ENCODE measurements around the gene AVPR2. TPM values are rescaled to one million over a fixed set of nuclear protein-coding genes. Genes with fewer than 3 reads are reported as not detected.

The AVPR2 gene
- total RNA-seq, 1 experiment from 2014 or later: 10.6 TPM

- TF ChIP-seq REST (IDR thresholded peaks at IDR 0.05; ENCODE audit: insufficient read depth in 1 of 2, low read depth in 2 of 2, low read length in 1 of 2) (no peak), CTCF (IDR thresholded peaks at IDR 0.05) (no peak), SIN3A (IDR thresholded peaks at IDR 0.05; ENCODE audit: borderline replicate concordance, insufficient read depth, low read depth, low read length) (no peak), TCF7L2 (IDR thresholded peaks at IDR 0.05; ENCODE audit: low read depth, low read length) (no peak), POLR2AphosphoS5 (IDR thresholded peaks at IDR 0.05; ENCODE audit: low read depth, low read length) (no peak)
- no peak overlapping the region for H3K27ac ChIP-seq (ENCODE audit: low read length)
- intact Hi-C loops (cut with micrococcal nuclease; ENCODE audit: unreplicated experiment) (no loop called here), in situ Hi-C loops (cut with HindIII; ENCODE audit: low pct_unique_long_range_greater_than_20kb, low sequenced_read_pairs) (no loop called here)
- no peaks in the 10 kb centered on the region for H3K9me3 ChIP-seq (ENCODE audit: control insufficient read depth, insufficient read depth, low read depth, low read length)
- no peak overlapping the region for H3K4me3 ChIP-seq (ENCODE audit: low read depth in 2 of 2, low read length in 2 of 2)
- ChIA-PET POLR2A (no interaction called here), CTCF (no interaction called here)
- DNase-seq (ENCODE audit: low read depth, low spot score) (no peak), ATAC-seq (no peak)
- H3K27me3 ChIP-seq (ENCODE audit: control insufficient read depth, insufficient read depth, low read length): no peaks in the 10 kb centered on the region; the same call in 1 of the 2 replicates
- H3K4me1 ChIP-seq (ENCODE audit: control insufficient read depth, insufficient read depth, low read length): no peaks in the 10 kb centered on the region
- no peaks in the 10 kb centered on the region for H3K36me3 ChIP-seq (ENCODE audit: control insufficient read depth, insufficient read depth, low read length)
- BruUV-seq (replicated peaks): no TSS peak
These were observed 47.0 kb upstream of the AVPR2 start for GRCh38 chrX:153857348-153857903.

- in situ Hi-C loops (cut with HindIII; ENCODE audit: low pct_unique_long_range_greater_than_20kb, low sequenced_read_pairs): no loop called here
- Histone ChIP-seq H3K4me1 (ENCODE audit: control insufficient read depth, insufficient read depth, low read length) (no peaks in the 10 kb centered on the region), H3K9me3 (ENCODE audit: control insufficient read depth, insufficient read depth, low read depth, low read length) (no peaks in the 10 kb centered on the region), H3K4me3 (ENCODE audit: low read depth in 2 of 2, low read length in 2 of 2) (no peak overlapping the region), H3K27ac (ENCODE audit: low read length) (no peak overlapping the region), H3K36me3 (ENCODE audit: control insufficient read depth, insufficient read depth, low read length) (no peaks in the 10 kb centered on the region), H3K27me3 (ENCODE audit: control insufficient read depth, insufficient read depth, low read length) (no peaks in the 10 kb centered on the region; the same call in 1 of the 2 replicates)
- no TSS peak for BruUV-seq (replicated peaks)
- CTCF ChIA-PET: no interaction called here
- DNase-seq (ENCODE audit: low read depth, low spot score): no peak
- POLR2A ChIA-PET: interaction anchor here (0.7 kb wide), 1 partner anchor 15 kb away, joined by 4 read pairs; no protein-coding TSS in a partner anchor
- ATAC-seq: no peak
- TF ChIP-seq CTCF (IDR thresholded peaks at IDR 0.05) (no peak), POLR2AphosphoS5 (IDR thresholded peaks at IDR 0.05; ENCODE audit: low read depth, low read length) (peak; percentile 33), TCF7L2 (IDR thresholded peaks at IDR 0.05; ENCODE audit: low read depth, low read length) (no peak), REST (IDR thresholded peaks at IDR 0.05; ENCODE audit: insufficient read depth in 1 of 2, low read depth in 2 of 2, low read length in 1 of 2) (no peak), SIN3A (IDR thresholded peaks at IDR 0.05; ENCODE audit: borderline replicate concordance, insufficient read depth, low read depth, low read length) (no peak)
- intact Hi-C loops (cut with micrococcal nuclease; ENCODE audit: unreplicated experiment): no loop called here
These were observed 43.3 kb upstream of the AVPR2 start for GRCh38 chrX:153861151-153861550.
